Measurements from ENCODE around the gene ZBTB12.

DNA sequence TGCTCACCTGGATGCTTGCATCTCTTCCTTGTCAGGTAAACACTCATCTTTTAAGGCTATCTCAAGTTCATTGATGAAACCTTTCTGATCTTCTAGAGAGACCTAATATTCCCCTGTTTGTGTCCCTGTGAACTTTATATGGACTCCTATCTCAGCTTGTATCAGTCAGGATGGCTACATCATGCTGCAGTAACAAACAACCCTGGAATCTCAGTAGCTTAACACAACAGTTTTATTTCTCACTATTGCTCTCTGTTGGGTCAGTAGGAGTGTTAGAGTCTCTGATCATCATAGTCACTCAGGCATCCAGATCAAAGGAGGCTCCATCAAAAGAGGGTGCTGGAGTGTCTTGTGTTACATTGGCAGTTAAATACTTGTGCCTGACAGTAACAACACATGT, 13.5 kb upstream of the ZBTB12 start:
- no peak for TF ChIP-seq POLR2A (IDR thresholded peaks at IDR 0.05)
- TF ChIP-seq, protein P1, sequence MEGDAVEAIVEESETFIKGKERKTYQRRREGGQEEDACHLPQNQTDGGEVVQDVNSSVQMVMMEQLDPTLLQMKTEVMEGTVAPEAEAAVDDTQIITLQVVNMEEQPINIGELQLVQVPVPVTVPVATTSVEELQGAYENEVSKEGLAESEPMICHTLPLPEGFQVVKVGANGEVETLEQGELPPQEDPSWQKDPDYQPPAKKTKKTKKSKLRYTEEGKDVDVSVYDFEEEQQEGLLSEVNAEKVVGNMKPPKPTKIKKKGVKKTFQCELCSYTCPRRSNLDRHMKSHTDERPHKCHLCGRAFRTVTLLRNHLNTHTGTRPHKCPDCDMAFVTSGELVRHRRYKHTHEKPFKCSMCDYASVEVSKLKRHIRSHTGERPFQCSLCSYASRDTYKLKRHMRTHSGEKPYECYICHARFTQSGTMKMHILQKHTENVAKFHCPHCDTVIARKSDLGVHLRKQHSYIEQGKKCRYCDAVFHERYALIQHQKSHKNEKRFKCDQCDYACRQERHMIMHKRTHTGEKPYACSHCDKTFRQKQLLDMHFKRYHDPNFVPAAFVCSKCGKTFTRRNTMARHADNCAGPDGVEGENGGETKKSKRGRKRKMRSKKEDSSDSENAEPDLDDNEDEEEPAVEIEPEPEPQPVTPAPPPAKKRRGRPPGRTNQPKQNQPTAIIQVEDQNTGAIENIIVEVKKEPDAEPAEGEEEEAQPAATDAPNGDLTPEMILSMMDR (IDR thresholded peaks at IDR 0.05) = no peak

Data from prostate gland (tissue), 2 donors.